Panc1 (cell line): ENCODE measurements around the gene SSNA1. TPM values are rescaled to one million over a fixed set of nuclear protein-coding genes. Genes with fewer than 3 reads are reported as not detected.

Experiments used
- ATAC-seq: fragments of 200-7000 bp; cut with Tn5 transposase; 2 replicates; pipeline ENCODE4 v1.9.1; 2020; ENCODE audit warnings: mild to moderate bottlenecking, moderate library complexity
- BruUV-seq: library from RNA; stranded (reverse); fragments of 400-500 nt; replicated peaks from 2 replicates; lab custom pipeline; 2021; lab: Mats Ljungman, UMichigan
- CTCF ChIA-PET: fragments of 300-600 bp; sonication (Branson Sonifier 250); formaldehyde crosslinking; loops from one replicate; lab custom pipeline; 2022; ENCODE audit warnings: antibody characterized with exemption; lab: Charles Lee
- POLR2A ChIA-PET: fragments of 300-600 bp; sonication (Branson Sonifier 250); formaldehyde crosslinking; loops from one replicate; lab custom pipeline; 2022; ENCODE audit warnings: antibody characterized with exemption; lab: Charles Lee
- DNase-seq: peaks from one replicate; pipeline ENCODE4 v3.0.0-alpha.2; 2010; ENCODE audit warnings: low read depth, low spot score
- H3K27ac ChIP-seq: 2 replicates; pipeline ENCODE4 v1.5.1; 2011; ENCODE audit warnings: mild to moderate bottlenecking, low read length, inconsistent platforms
- H3K27me3 ChIP-seq: fragments of 200-500 bp; sonication (Bioruptor generic); 2 replicates; pipeline ENCODE4 v1.6.0; 2014; ENCODE audit warnings: low read length, inconsistent platforms; ENCODE audit not compliant: control insufficient read depth, insufficient read depth
- H3K36me3 ChIP-seq: fragments of 200-500 bp; sonication (Bioruptor generic); 2 replicates; pipeline ENCODE4 v1.5.1; 2014; ENCODE audit warnings: inconsistent platforms, mild to moderate bottlenecking, low read length, moderate library complexity; ENCODE audit not compliant: control insufficient read depth, insufficient read depth
- H3K4me1 ChIP-seq: 2 replicates; pipeline ENCODE4 v1.5.1; 2011; ENCODE audit warnings: inconsistent platforms, mild to moderate bottlenecking, low read length, moderate library complexity; ENCODE audit not compliant: control insufficient read depth, insufficient read depth
- H3K4me3 ChIP-seq, 2 experiments: 2 replicates each; pipeline ENCODE4 v1.5.1; 2011 to 2012; ENCODE audit warnings: low read depth in 2 of 2, low read length in 2 of 2, mild to moderate bottlenecking in 2 of 2, inconsistent platforms in 1 of 2, moderate library complexity in 1 of 2
- H3K9me3 ChIP-seq: fragments of 200-500 bp; sonication (Bioruptor generic); 2 replicates; pipeline ENCODE4 v1.5.1; 2014; ENCODE audit warnings: low read depth, mild to moderate bottlenecking, inconsistent platforms, low read length, moderate library complexity; ENCODE audit not compliant: control insufficient read depth, insufficient read depth
- POLR2AphosphoS5 ChIP-seq: IDR thresholded peaks from 2 replicates; pipeline ENCODE4 v1.6.1; 2012; ENCODE audit warnings: mild to moderate bottlenecking, low read depth, low read length, moderate library complexity
- SIN3A ChIP-seq: IDR thresholded peaks from 2 replicates; pipeline ENCODE4 v1.6.1; 2012; ENCODE audit warnings: low read depth, mild to moderate bottlenecking, low read length, moderate library complexity, borderline replicate concordance; ENCODE audit not compliant: insufficient read depth
- TCF7L2 ChIP-seq: IDR thresholded peaks from 2 replicates; pipeline ENCODE4 v1.6.1; 2011; ENCODE audit warnings: mild to moderate bottlenecking, low read depth, low read length, inconsistent platforms
- in situ Hi-C: cut with HindIII; loops from 2 replicates; pipeline ENCODE4 v1.10.0; 2016; ENCODE audit warnings: low sequenced_read_pairs, low pct_unique_long_range_greater_than_20kb
- intact Hi-C: fragments of 100-400 bp; cut with micrococcal nuclease; formaldehyde crosslinking; loops from one replicate; pipeline ENCODE4 v1.10.0; 2022; ENCODE audit not compliant: unreplicated experiment
- total RNA-seq: library from RNA; stranded (reverse); gene quantifications from one replicate; pipeline ENCODE4 v1.2.1, GENCODE V29; 2021; ENCODE audit not compliant: unreplicated experiment
- TF ChIP-seq, protein P1 (sequence below): fragments of 450-650 bp; IDR thresholded peaks from 2 replicates; pipeline ENCODE4 v1.5.1; 2017; ENCODE audit warnings: mild to moderate bottlenecking
- TF ChIP-seq, protein P2 (sequence below), 2 experiments: IDR thresholded peaks; 2 replicates each; pipeline ENCODE4 v1.6.1; 2011 to 2012; ENCODE audit warnings: low read depth in 2 of 2, control low read depth in 1 of 2, low read length in 1 of 2, mild to moderate bottlenecking in 1 of 2, moderate library complexity in 1 of 2; ENCODE audit not compliant: insufficient read depth in 1 of 2

The SSNA1 gene
- total RNA-seq, 1 experiment from 2014 or later, result 86.9 TPM

DNA sequence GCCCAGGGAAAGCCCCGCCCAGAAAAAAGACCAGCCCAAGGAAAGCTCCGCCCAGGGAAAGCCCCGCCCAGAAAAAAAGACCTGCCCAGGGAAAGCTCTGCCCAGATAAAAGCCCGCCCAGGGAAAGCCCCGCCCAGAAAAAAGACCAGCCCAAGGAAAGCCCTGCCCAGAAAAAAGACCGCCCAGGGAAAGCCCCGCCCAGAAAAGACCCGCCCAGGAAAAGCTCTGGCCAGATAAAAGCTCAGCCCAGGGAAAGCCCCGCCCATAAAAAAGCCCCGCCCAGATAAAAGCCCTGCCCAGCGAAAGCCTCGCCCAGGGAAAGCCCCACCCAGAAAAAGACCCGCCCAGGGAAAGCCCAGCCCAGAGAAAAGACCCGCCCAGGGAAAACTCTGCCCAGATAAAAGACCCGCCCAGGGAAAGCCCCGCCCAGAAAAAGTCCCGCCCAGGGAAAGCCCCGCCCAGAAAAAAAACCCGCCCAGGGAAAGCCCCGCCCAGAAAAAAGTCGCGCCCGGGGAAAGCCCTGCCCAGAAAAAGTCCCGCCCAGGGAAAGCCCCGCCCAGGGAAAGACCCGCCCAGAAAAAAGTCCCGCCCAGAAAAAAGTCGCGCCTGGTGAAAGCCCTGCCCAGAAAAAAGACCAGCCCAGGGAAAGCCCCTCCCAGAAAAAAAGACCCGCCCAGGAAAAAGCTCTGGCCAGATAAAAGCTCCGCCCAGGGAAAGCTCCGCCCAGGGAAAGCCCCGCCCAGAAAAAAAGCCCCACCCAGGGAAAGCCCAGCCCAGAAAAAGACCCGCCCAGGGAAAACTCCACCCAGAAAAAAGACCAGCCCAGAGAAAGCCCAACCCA, 37.6 kb upstream of the SSNA1 start:
- H3K27me3 ChIP-seq, result no peaks in the 10 kb centered on the region
- no peaks in the 10 kb centered on the region for H3K4me1 ChIP-seq
- BruUV-seq, result no TSS peak
- peak; percentile 47; the same call in 1 of the 2 replicates for ATAC-seq
- no peaks in the 10 kb centered on the region for H3K9me3 ChIP-seq
- H3K36me3 ChIP-seq, result no peaks in the 10 kb centered on the region
- in situ Hi-C loops, result no loop called here
- ChIA-PET POLR2A (interaction anchor here (0.7 kb wide), 3 partner anchors 21 to 90 kb away, joined by 3 to 21 read pairs (median 4); no protein-coding TSS in a partner anchor), CTCF (interaction anchor here (0.7 to 1.4 kb wide), 3 partner anchors 12 to 21 kb away, joined by 6 to 15 read pairs (median 9); no protein-coding TSS in a partner anchor)
- intact Hi-C loops, result no loop called here
- DNase-seq, result no peak
- H3K27ac ChIP-seq, result no peak overlapping the region
- TF ChIP-seq, protein P1, sequence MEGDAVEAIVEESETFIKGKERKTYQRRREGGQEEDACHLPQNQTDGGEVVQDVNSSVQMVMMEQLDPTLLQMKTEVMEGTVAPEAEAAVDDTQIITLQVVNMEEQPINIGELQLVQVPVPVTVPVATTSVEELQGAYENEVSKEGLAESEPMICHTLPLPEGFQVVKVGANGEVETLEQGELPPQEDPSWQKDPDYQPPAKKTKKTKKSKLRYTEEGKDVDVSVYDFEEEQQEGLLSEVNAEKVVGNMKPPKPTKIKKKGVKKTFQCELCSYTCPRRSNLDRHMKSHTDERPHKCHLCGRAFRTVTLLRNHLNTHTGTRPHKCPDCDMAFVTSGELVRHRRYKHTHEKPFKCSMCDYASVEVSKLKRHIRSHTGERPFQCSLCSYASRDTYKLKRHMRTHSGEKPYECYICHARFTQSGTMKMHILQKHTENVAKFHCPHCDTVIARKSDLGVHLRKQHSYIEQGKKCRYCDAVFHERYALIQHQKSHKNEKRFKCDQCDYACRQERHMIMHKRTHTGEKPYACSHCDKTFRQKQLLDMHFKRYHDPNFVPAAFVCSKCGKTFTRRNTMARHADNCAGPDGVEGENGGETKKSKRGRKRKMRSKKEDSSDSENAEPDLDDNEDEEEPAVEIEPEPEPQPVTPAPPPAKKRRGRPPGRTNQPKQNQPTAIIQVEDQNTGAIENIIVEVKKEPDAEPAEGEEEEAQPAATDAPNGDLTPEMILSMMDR, result no peak
- no peak for TF ChIP-seq POLR2AphosphoS5
- H3K4me3 ChIP-seq, result no peak overlapping the region

DNA sequence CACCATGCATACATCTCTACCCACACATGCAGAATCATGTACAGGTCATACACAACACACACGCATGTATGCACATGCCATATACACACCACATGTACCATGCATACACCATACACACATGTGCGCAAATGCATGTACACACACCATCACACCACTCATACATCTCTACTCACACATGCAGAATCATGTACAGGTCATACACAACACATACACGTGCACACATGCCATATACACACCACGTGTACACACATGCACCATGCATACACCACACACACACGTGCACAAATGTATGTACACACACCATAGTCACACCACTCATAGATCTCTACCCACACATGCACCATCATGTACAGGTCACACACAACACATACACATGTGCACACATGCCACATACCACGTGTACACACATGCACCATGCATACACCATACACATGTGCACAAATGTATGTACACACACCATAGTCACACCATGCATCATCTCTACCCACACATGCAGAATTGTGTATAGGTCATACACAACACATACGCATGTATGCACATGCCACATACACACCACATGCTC, 35.6 kb upstream of the SSNA1 start:
- H3K27me3 ChIP-seq, result no peaks in the 10 kb centered on the region
- H3K4me1 ChIP-seq, result no peaks in the 10 kb centered on the region; the same call in 1 of the 2 replicates
- CTCF ChIA-PET, result no interaction called here
- no peaks in the 10 kb centered on the region for H3K36me3 ChIP-seq
- DNase-seq (no peak), ATAC-seq (no peak)
- H3K27ac ChIP-seq, result no peak overlapping the region
- TF ChIP-seq, protein P2, sequence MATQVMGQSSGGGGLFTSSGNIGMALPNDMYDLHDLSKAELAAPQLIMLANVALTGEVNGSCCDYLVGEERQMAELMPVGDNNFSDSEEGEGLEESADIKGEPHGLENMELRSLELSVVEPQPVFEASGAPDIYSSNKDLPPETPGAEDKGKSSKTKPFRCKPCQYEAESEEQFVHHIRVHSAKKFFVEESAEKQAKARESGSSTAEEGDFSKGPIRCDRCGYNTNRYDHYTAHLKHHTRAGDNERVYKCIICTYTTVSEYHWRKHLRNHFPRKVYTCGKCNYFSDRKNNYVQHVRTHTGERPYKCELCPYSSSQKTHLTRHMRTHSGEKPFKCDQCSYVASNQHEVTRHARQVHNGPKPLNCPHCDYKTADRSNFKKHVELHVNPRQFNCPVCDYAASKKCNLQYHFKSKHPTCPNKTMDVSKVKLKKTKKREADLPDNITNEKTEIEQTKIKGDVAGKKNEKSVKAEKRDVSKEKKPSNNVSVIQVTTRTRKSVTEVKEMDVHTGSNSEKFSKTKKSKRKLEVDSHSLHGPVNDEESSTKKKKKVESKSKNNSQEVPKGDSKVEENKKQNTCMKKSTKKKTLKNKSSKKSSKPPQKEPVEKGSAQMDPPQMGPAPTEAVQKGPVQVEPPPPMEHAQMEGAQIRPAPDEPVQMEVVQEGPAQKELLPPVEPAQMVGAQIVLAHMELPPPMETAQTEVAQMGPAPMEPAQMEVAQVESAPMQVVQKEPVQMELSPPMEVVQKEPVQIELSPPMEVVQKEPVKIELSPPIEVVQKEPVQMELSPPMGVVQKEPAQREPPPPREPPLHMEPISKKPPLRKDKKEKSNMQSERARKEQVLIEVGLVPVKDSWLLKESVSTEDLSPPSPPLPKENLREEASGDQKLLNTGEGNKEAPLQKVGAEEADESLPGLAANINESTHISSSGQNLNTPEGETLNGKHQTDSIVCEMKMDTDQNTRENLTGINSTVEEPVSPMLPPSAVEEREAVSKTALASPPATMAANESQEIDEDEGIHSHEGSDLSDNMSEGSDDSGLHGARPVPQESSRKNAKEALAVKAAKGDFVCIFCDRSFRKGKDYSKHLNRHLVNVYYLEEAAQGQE (IDR thresholded peaks at IDR 0.05; ENCODE audit: insufficient read depth in 1 of 2, low read depth in 2 of 2, low read length in 1 of 2), result no peak
- TF ChIP-seq POLR2AphosphoS5 (no peak), TCF7L2 (no peak), SIN3A (no peak)
- TF ChIP-seq, protein P1, result no peak
- H3K9me3 ChIP-seq, result no peaks in the 10 kb centered on the region
- intact Hi-C loops, result no loop called here
- in situ Hi-C loops, result no loop called here
- no peak overlapping the region for H3K4me3 ChIP-seq
- no TSS peak for BruUV-seq
- POLR2A ChIA-PET, result no interaction called here
